K562 (cell line): ENCODE data around the gene ABHD16A.

ENCODE experiments used
- BRF2 ChIP-seq: IDR thresholded peaks from 3 replicates; pipeline ENCODE4 v1.6.1; 2011; ENCODE audit warnings: borderline replicate concordance, mild to moderate bottlenecking; ENCODE audit not compliant: insufficient read length, insufficient read depth
- CTCF ChIP-seq, 3 experiments: IDR thresholded peaks in 2 of 3; conservative IDR thresholded peaks in 1 of 3; 2 replicates each; pipeline ENCODE4 v1.5.1; 2011 to 2012; ENCODE audit warnings: low read length in 3 of 3, mild to moderate bottlenecking in 3 of 3, control low read depth in 2 of 3, improper control_type of control experiment in 1 of 3, inconsistent platforms in 1 of 3, low read depth in 1 of 3, mixed read lengths in 1 of 3, moderate library complexity in 1 of 3; ENCODE audit not compliant: insufficient read depth in 2 of 3
- E2F1 ChIP-seq: sonication (generic); formaldehyde crosslinking; IDR thresholded peaks from 2 replicates; pipeline ENCODE4 v1.8.1; 2023; ENCODE audit warnings: mild to moderate bottlenecking, missing genetic modification reagents, moderate library complexity
- ESRRA ChIP-seq: fragments of 450-650 bp; IDR thresholded peaks from 2 replicates; pipeline ENCODE4 v1.6.1; 2014; ENCODE audit warnings: low read depth, mild to moderate bottlenecking, moderate library complexity, borderline replicate concordance
- ETS2 ChIP-seq: IDR thresholded peaks from 2 replicates; pipeline ENCODE4 v1.6.1; 2016; ENCODE audit warnings: borderline replicate concordance, missing genetic modification characterization, mild to moderate bottlenecking, moderate library complexity, missing compliant biosample characterization; ENCODE audit not compliant: poor library complexity, severe bottlenecking
- JUNB ChIP-seq: fragments of 450-650 bp; formaldehyde crosslinking; conservative IDR thresholded peaks from 2 replicates; pipeline ENCODE4 v1.4.0; 2020; ENCODE audit warnings: mild to moderate bottlenecking
- KDM1A ChIP-seq, 2 experiments: fragments of 450-650 bp; IDR thresholded peaks; 2 replicates each; pipeline ENCODE4 v1.6.1; 2016; ENCODE audit warnings: mild to moderate bottlenecking in 2 of 2
- MAFK ChIP-seq: IDR thresholded peaks from 2 replicates; pipeline ENCODE4 v1.6.1; 2011; ENCODE audit warnings: low read length, improper control_type of control experiment
- NR2C2 ChIP-seq, 2 experiments: fragments of 200-800 bp in 1 of 2; sonication (Bioruptor generic) in 1 of 2; sonication (generic) in 1 of 2; formaldehyde crosslinking in 1 of 2; IDR thresholded peaks; 2 replicates each; pipeline versions ENCODE4 v1.6.1 to v1.8.0; 2016 to 2022; ENCODE audit warnings: mild to moderate bottlenecking in 1 of 2, missing compliant biosample characterization in 1 of 2, missing genetic modification characterization in 1 of 2, missing genetic modification reagents in 1 of 2
- POLR2AphosphoS5 ChIP-seq: IDR thresholded peaks from 2 replicates; pipeline ENCODE4 v1.6.1; 2011; ENCODE audit warnings: mild to moderate bottlenecking, low read depth, low read length, moderate library complexity; ENCODE audit not compliant: control insufficient read depth, insufficient read depth
- TCF7L2 ChIP-seq: fragments of 150-350 bp; IDR thresholded peaks from 2 replicates; pipeline ENCODE4 v1.6.1; 2016; ENCODE audit warnings: low read depth, mild to moderate bottlenecking, low read length, moderate library complexity
- THAP7 ChIP-seq: fragments of 250-450 bp; sonication (Bioruptor Pico); IDR thresholded peaks from 2 replicates; pipeline ENCODE4 v1.5.0; 2021
- ZNF384 ChIP-seq: IDR thresholded peaks from 2 replicates; pipeline ENCODE4 v1.6.1; 2012; ENCODE audit warnings: low read depth, low read length, improper control_type of control experiment

- no peak for TF ChIP-seq KDM1A (IDR thresholded peaks at IDR 0.05)
- TF ChIP-seq TCF7L2: no peak
- no peak for TF ChIP-seq POLR2AphosphoS5
- no peak for TF ChIP-seq ETS2 (tag)
- no peak for TF ChIP-seq NR2C2 (CRISPR knock-in tag; IDR thresholded peaks at IDR 0.05)
- no peak for TF ChIP-seq NR2C2 (tag; IDR thresholded peaks at IDR 0.05)
- TF ChIP-seq BRF2: no peak
- TF ChIP-seq MAFK: no peak
- no peak for TF ChIP-seq CTCF (IDR thresholded peaks at IDR 0.05 in 2 of 3, conservative IDR thresholded peaks at IDR 0.05 in 1 of 3; ENCODE audit: insufficient read depth in 2 of 3, low read depth in 1 of 3, low read length in 3 of 3)
- no peak for TF ChIP-seq E2F1 (CRISPR knock-in tag)
- no peak for TF ChIP-seq THAP7 (CRISPR knock-in tag)
- TF ChIP-seq JUNB (CRISPR knock-in tag): no peak
- TF ChIP-seq ESRRA: no peak
- no peak for TF ChIP-seq ZNF384
Observed at GRCh38 chr6:31712296-31712695, 9.2 kb upstream of the ABHD16A start.
